Suprapubic skin (tissue), 4 donors: ENCODE data around the gene TFCP2L1. TPM values are rescaled to one million over a fixed set of nuclear protein-coding genes. Genes with fewer than 3 reads are reported as not detected.

Experiments
- DNase-seq, 2 donors: peaks; one replicate each; pipeline ENCODE4 v3.0.0-alpha.2; 2019; ENCODE audit warnings: low spot score in 2 of 2
- H3K27ac ChIP-seq: fragments of 200-600 bp; sonication (generic); one replicate; pipeline ENCODE4 v1.5.1; 2019
- H3K27me3 ChIP-seq: fragments of 200-600 bp; sonication (generic); one replicate; pipeline ENCODE4 v1.5.1; 2019
- H3K36me3 ChIP-seq: fragments of 200-600 bp; sonication (generic); one replicate; pipeline ENCODE4 v1.5.1; 2019
- H3K4me1 ChIP-seq: fragments of 200-600 bp; sonication (generic); one replicate; pipeline ENCODE4 v1.5.1; 2019
- H3K4me3 ChIP-seq: fragments of 200-600 bp; sonication (generic); one replicate; pipeline ENCODE4 v1.5.1; 2019; ENCODE audit warnings: mild to moderate bottlenecking
- H3K9me3 ChIP-seq: fragments of 200-600 bp; sonication (generic); one replicate; pipeline ENCODE4 v1.5.1; 2019
- CTCF ChIP-seq, 2 donors: fragments of 200-600 bp in 1 of 2; fragments of 450-650 bp in 1 of 2; sonication (generic) in 1 of 2; IDR thresholded peaks; one replicate each; pipeline ENCODE4 v1.5.1; 2016 to 2019; ENCODE audit warnings: antibody characterized with exemption in 2 of 2, mild to moderate bottlenecking in 1 of 2, moderate library complexity in 1 of 2
- EP300 ChIP-seq: sonication (generic); formaldehyde crosslinking; IDR thresholded peaks from one replicate; pipeline ENCODE4 v1.6.1; 2017; ENCODE audit warnings: antibody characterized with exemption
- POLR2A ChIP-seq, 2 donors: fragments of 450-650 bp; IDR thresholded peaks; one replicate each; pipeline ENCODE4 v1.6.1; 2017; ENCODE audit warnings: antibody characterized with exemption in 2 of 2, mild to moderate bottlenecking in 2 of 2, moderate library complexity in 2 of 2
- POLR2AphosphoS5 ChIP-seq, 3 donors: sonication (generic); formaldehyde crosslinking; IDR thresholded peaks; one replicate each; pipeline ENCODE4 v1.6.1; 2017; ENCODE audit warnings: antibody characterized with exemption in 3 of 3
- WGBS: methylation state at CpG from one replicate; pipeline ENCODE4 v1.1.5; 2018; 5-methylcytosine and 5-hydroxymethylcytosine counted together
- total RNA-seq, 4 donors: library from RNA; depleted of rRNA; stranded (reverse); fragments of >200 nt; gene quantifications; one replicate each; pipeline ENCODE4 v1.1.0, GENCODE V29; 2016

TFCP2L1 gene
- total RNA-seq, 4 donors from 2014 or later, result 33.5 to 64.1 (median 52.7) TPM

GRCh38 chr2:121281694-121282093, 3.3 kb downstream of the TFCP2L1 start:
- Histone ChIP-seq H3K36me3 (no peaks in the 10 kb centered on the region), H3K27me3 (peaks cover 8% of the 10 kb centered on the region), H3K4me1 (peaks cover 29% of the 10 kb centered on the region), H3K4me3 (peak overlapping the region; percentile 54), H3K27ac (no peak overlapping the region), H3K9me3 (no peaks in the 10 kb centered on the region)
- TF ChIP-seq POLR2AphosphoS5 (IDR thresholded peaks at IDR 0.05) (no peak), POLR2A (IDR thresholded peaks at IDR 0.05) (no peak), EP300 (no peak), CTCF (IDR thresholded peaks at IDR 0.05) (no peak)
- WGBS, result 90% methylated on average over 7 of the region's 7 CpGs
- no peak for DNase-seq

- H3K4me3 ChIP-seq, result peak overlapping the region; percentile 54
- H3K4me1 ChIP-seq, result peaks cover 29% of the 10 kb centered on the region
- H3K27me3 ChIP-seq, result peaks cover 8% of the 10 kb centered on the region
- no peak for TF ChIP-seq CTCF (IDR thresholded peaks at IDR 0.05)
- no peak for TF ChIP-seq POLR2AphosphoS5 (IDR thresholded peaks at IDR 0.05)
- no peak for TF ChIP-seq POLR2A (IDR thresholded peaks at IDR 0.05)
- no peak for TF ChIP-seq EP300
- H3K9me3 ChIP-seq, result no peaks in the 10 kb centered on the region
- no peak overlapping the region for H3K27ac ChIP-seq
- WGBS, result 85% methylated on average over 19 of the region's 19 CpGs
- no peaks in the 10 kb centered on the region for H3K36me3 ChIP-seq
- DNase-seq, result no peak
These were observed 3.9 kb downstream of the TFCP2L1 start for GRCh38 chr2:121281107-121281506.

GRCh38 chr2:121279476-121280220, 5.4 kb downstream of the TFCP2L1 start:
- WGBS, result 70% methylated on average over 9 of the region's 10 CpGs
- no peaks in the 10 kb centered on the region for H3K9me3 ChIP-seq
- H3K36me3 ChIP-seq, result no peaks in the 10 kb centered on the region
- peaks cover 8% of the 10 kb centered on the region for H3K27me3 ChIP-seq
- peaks cover 19% of the 10 kb centered on the region for H3K4me1 ChIP-seq
- TF ChIP-seq POLR2AphosphoS5 (IDR thresholded peaks at IDR 0.05), result no peak
- DNase-seq, result no peak
- no peak overlapping the region for H3K27ac ChIP-seq
- peak overlapping the region; percentile 54 for H3K4me3 ChIP-seq

- H3K9me3 ChIP-seq, result no peaks in the 10 kb centered on the region
- H3K36me3 ChIP-seq, result no peaks in the 10 kb centered on the region
- H3K27me3 ChIP-seq, result no peaks in the 10 kb centered on the region
- TF ChIP-seq EP300 (no peak), CTCF (IDR thresholded peaks at IDR 0.05) (no peak), POLR2AphosphoS5 (IDR thresholded peaks at IDR 0.05) (no peak), POLR2A (IDR thresholded peaks at IDR 0.05) (no peak)
- H3K27ac ChIP-seq, result no peak overlapping the region
- DNase-seq, result peak in 1 of 2 donors; percentile 6
- H3K4me1 ChIP-seq, result peaks cover 17% of the 10 kb centered on the region
- 93% methylated on average over 6 of the region's 6 CpGs for WGBS
- no peak overlapping the region for H3K4me3 ChIP-seq
These were observed 8.7 kb downstream of the TFCP2L1 start for GRCh38 chr2:121276341-121276740.

DNA sequence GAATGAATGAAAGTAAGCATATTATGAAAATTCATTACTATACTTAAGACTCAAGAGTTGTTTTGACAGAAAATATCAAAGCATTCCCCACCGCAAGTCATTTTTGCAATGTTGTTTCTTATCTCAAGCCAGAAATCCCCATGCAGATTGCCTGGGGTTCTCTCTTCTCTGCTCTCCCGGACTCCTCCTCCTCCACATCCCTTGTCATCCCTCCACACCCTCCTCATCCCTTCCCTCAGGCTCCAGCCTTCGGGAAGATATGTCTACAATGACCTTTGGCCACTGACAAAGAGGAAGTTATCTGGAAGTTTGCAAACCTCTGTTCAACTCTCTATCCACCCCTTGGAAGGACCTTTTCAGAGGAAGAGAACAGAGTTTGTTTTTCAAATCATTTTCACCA, 11.9 kb downstream of the TFCP2L1 start:
- TF ChIP-seq EP300 (no peak), POLR2AphosphoS5 (IDR thresholded peaks at IDR 0.05) (no peak), CTCF (IDR thresholded peaks at IDR 0.05) (no peak), POLR2A (IDR thresholded peaks at IDR 0.05) (no peak)
- peaks cover 17% of the 10 kb centered on the region for H3K4me1 ChIP-seq
- WGBS, result 51% methylated on average over 3 of the region's 3 CpGs
- no peak overlapping the region for H3K4me3 ChIP-seq
- H3K9me3 ChIP-seq, result no peaks in the 10 kb centered on the region
- H3K27ac ChIP-seq, result no peak overlapping the region
- H3K27me3 ChIP-seq, result no peaks in the 10 kb centered on the region
- no peak for DNase-seq
- no peaks in the 10 kb centered on the region for H3K36me3 ChIP-seq
